Loucy (cell line): Measurements from ENCODE around the gene KLKB1.

ENCODE experiments used
- CTCF ChIP-seq: fragments of 200-600 bp; sonication (generic); conservative IDR thresholded peaks from 2 replicates; pipeline ENCODE4 v1.5.1; 2014; ENCODE audit warnings: mild to moderate bottlenecking, antibody characterized with exemption, low read length
- EZH2phosphoT487 ChIP-seq: fragments of 200-600 bp; IDR thresholded peaks from 2 replicates; pipeline ENCODE4 v1.6.1; 2018; ENCODE audit warnings: antibody characterized with exemption, mild to moderate bottlenecking, moderate library complexity, borderline replicate concordance

- TF ChIP-seq CTCF (no peak), EZH2phosphoT487 (no peak)
Observed at GRCh38 chr4:186304866-186305505, 77.7 kb downstream of the KLKB1 start.
